Liver (tissue), 3 donors: Measurements from ENCODE around the gene GRID1.

Experiments
- RAD21 ChIP-seq, 2 donors: IDR thresholded peaks; 2 replicates each; pipeline ENCODE4 v1.6.1; 2016; ENCODE audit warnings: antibody characterized with exemption in 2 of 2, mild to moderate bottlenecking in 2 of 2
- SP1 ChIP-seq: IDR thresholded peaks from 2 replicates; pipeline ENCODE4 v1.6.1; 2018; ENCODE audit warnings: antibody characterized with exemption, mild to moderate bottlenecking
- TF ChIP-seq, protein P1 (sequence below): fragments of 150-350 bp; IDR thresholded peaks from 2 replicates; pipeline ENCODE4 v1.5.1; 2017; ENCODE audit warnings: improper control_type of control experiment, low read depth, low read length; ENCODE audit not compliant: missing input control
- TF ChIP-seq, protein P2 (sequence below): IDR thresholded peaks from 2 replicates; pipeline ENCODE4 v1.6.1; 2016; ENCODE audit warnings: antibody characterized with exemption
- donor health status: healthy.
- donor health status: healthy.

DNA sequence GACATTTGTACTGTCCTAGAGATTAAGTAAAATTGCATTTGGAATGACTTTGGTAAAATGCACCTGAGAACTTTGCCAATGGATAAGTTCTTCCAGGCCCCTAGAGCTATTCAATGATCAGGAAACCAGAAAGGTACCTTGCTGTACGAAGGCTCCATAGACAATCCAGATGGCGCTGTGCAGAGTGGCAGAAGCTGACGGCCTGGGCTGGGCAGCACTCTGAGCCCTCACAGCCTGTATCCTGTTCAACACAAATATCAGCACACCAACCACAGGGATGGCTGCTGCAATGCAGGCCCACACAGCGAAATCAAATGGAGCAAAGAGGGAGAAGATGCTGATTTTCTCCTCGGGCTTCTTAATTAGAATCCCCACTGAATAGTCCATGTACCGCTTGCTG lies 642.4 kb downstream of the GRID1 start:
- TF ChIP-seq, protein P1, sequence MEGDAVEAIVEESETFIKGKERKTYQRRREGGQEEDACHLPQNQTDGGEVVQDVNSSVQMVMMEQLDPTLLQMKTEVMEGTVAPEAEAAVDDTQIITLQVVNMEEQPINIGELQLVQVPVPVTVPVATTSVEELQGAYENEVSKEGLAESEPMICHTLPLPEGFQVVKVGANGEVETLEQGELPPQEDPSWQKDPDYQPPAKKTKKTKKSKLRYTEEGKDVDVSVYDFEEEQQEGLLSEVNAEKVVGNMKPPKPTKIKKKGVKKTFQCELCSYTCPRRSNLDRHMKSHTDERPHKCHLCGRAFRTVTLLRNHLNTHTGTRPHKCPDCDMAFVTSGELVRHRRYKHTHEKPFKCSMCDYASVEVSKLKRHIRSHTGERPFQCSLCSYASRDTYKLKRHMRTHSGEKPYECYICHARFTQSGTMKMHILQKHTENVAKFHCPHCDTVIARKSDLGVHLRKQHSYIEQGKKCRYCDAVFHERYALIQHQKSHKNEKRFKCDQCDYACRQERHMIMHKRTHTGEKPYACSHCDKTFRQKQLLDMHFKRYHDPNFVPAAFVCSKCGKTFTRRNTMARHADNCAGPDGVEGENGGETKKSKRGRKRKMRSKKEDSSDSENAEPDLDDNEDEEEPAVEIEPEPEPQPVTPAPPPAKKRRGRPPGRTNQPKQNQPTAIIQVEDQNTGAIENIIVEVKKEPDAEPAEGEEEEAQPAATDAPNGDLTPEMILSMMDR = no peak
- TF ChIP-seq SP1 = no peak
- TF ChIP-seq RAD21 (IDR thresholded peaks at IDR 0.05) = no peak
- TF ChIP-seq, protein P2, sequence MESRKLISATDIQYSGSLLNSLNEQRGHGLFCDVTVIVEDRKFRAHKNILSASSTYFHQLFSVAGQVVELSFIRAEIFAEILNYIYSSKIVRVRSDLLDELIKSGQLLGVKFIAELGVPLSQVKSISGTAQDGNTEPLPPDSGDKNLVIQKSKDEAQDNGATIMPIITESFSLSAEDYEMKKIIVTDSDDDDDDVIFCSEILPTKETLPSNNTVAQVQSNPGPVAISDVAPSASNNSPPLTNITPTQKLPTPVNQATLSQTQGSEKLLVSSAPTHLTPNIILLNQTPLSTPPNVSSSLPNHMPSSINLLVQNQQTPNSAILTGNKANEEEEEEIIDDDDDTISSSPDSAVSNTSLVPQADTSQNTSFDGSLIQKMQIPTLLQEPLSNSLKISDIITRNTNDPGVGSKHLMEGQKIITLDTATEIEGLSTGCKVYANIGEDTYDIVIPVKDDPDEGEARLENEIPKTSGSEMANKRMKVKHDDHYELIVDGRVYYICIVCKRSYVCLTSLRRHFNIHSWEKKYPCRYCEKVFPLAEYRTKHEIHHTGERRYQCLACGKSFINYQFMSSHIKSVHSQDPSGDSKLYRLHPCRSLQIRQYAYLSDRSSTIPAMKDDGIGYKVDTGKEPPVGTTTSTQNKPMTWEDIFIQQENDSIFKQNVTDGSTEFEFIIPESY = no peak
